H1 (cell line): ENCODE measurements around the gene MPP2. TPM values are rescaled to one million over a fixed set of nuclear protein-coding genes. Genes with fewer than 3 reads are reported as not detected.

Experiments
- BACH1 ChIP-seq: IDR thresholded peaks from 2 replicates; pipeline ENCODE4 v1.6.1; 2012; ENCODE audit warnings: low read length, improper control_type of control experiment
- EZH2 ChIP-seq: fragments of 200-600 bp; sonication (generic); IDR thresholded peaks from 2 replicates; pipeline ENCODE4 v1.7.1; 2012; ENCODE audit warnings: low read depth, mild to moderate bottlenecking, moderate library complexity, low read length, inconsistent platforms; ENCODE audit not compliant: severe bottlenecking
- FOSL1 ChIP-seq: IDR thresholded peaks from 2 replicates; pipeline ENCODE4 v1.6.1; 2011; ENCODE audit warnings: mild to moderate bottlenecking, low read depth, low read length, moderate library complexity; ENCODE audit not compliant: insufficient read depth
- RNF2 ChIP-seq: fragments of 200-900, 300-1000 bp; sonication (generic); IDR thresholded peaks from 2 replicates; pipeline ENCODE4 v1.7.1; 2016; ENCODE audit warnings: borderline replicate concordance, low read depth, mild to moderate bottlenecking, antibody characterized with exemption, low read length; ENCODE audit not compliant: poor library complexity, severe bottlenecking; ENCODE audit errors: missing control alignments
- SIRT6 ChIP-seq: IDR thresholded peaks from one replicate; pipeline ENCODE4 v1.7.1; 2012; ENCODE audit warnings: low read length, inconsistent platforms
- TBP ChIP-seq: IDR thresholded peaks from 2 replicates; pipeline ENCODE4 v1.6.1; 2011; ENCODE audit warnings: low read depth, low read length, improper control_type of control experiment
- TEAD4 ChIP-seq: IDR thresholded peaks from 2 replicates; pipeline ENCODE4 v1.6.1; 2012; ENCODE audit warnings: low read depth, low read length, inconsistent platforms, mixed read lengths
- YY1 ChIP-seq: IDR thresholded peaks from 2 replicates; pipeline ENCODE4 v1.6.1; 2011; ENCODE audit warnings: low read depth, mild to moderate bottlenecking, low read length
- polyA plus RNA-seq, 7 experiments: library from polyadenylated mRNA; depleted of rRNA in 3 of 7; stranded (reverse) in 5 of 7; unstranded in 2 of 7; fragments of >200 nt in 5 of 7; fragments of 200-250 nt in 2 of 7; gene quantifications; 1 replicate in 5 of 7; 2 replicates in 1 of 7; 4 replicates in 1 of 7; pipeline versions ENCODE4 v1.2.1 to v1.2.3, GENCODE V29; 2011 to 2013; ENCODE audit warnings: missing spikeins in 2 of 7, mixed read lengths in 2 of 7
- total RNA-seq: library from RNA; stranded (reverse); fragmentation: NEBNext Ultra II Directional; extraction: Animal tissue kit (Norgen Biotek cat#: 25700); gene quantifications from 2 replicates; pipeline ENCODE4 v1.2.1, GENCODE V29; 2021
- TF ChIP-seq, protein P1 (sequence below): fragments of 300-600 bp; sonication (generic); IDR thresholded peaks from 2 replicates; pipeline ENCODE4 v1.7.1; 2012; ENCODE audit warnings: low read length, moderate library complexity, mild to moderate bottlenecking, inconsistent platforms; ENCODE audit not compliant: insufficient replicate concordance
- TF ChIP-seq, protein P2 (sequence below): IDR thresholded peaks from 2 replicates; pipeline ENCODE4 v1.6.1; 2012; ENCODE audit warnings: low read length, inconsistent platforms

Gene MPP2
- total and polyA plus RNA-seq, 2 of the 8 experiments (the other 6 are each of a cell fraction or from before 2014, with no cell fraction given): 30.9 to 34.1 TPM

DNA sequence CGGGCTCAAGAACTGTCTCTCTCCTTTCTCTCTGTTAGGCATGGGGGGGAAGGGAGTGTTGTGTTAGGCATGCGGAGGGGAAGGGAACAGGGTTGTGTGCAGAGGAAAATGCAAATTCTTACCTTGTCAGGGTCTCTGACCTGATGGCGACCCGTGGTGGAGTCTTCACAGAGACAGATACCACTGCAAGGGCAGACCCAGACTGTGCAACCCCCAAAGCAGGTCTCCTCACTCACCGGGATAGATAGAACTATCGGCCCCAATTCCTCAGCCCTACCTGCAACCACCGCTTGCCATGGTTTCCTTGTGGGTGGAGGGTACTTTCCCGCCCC is 9.6 kb upstream of the MPP2 start (continued):
- TF ChIP-seq, protein P1, sequence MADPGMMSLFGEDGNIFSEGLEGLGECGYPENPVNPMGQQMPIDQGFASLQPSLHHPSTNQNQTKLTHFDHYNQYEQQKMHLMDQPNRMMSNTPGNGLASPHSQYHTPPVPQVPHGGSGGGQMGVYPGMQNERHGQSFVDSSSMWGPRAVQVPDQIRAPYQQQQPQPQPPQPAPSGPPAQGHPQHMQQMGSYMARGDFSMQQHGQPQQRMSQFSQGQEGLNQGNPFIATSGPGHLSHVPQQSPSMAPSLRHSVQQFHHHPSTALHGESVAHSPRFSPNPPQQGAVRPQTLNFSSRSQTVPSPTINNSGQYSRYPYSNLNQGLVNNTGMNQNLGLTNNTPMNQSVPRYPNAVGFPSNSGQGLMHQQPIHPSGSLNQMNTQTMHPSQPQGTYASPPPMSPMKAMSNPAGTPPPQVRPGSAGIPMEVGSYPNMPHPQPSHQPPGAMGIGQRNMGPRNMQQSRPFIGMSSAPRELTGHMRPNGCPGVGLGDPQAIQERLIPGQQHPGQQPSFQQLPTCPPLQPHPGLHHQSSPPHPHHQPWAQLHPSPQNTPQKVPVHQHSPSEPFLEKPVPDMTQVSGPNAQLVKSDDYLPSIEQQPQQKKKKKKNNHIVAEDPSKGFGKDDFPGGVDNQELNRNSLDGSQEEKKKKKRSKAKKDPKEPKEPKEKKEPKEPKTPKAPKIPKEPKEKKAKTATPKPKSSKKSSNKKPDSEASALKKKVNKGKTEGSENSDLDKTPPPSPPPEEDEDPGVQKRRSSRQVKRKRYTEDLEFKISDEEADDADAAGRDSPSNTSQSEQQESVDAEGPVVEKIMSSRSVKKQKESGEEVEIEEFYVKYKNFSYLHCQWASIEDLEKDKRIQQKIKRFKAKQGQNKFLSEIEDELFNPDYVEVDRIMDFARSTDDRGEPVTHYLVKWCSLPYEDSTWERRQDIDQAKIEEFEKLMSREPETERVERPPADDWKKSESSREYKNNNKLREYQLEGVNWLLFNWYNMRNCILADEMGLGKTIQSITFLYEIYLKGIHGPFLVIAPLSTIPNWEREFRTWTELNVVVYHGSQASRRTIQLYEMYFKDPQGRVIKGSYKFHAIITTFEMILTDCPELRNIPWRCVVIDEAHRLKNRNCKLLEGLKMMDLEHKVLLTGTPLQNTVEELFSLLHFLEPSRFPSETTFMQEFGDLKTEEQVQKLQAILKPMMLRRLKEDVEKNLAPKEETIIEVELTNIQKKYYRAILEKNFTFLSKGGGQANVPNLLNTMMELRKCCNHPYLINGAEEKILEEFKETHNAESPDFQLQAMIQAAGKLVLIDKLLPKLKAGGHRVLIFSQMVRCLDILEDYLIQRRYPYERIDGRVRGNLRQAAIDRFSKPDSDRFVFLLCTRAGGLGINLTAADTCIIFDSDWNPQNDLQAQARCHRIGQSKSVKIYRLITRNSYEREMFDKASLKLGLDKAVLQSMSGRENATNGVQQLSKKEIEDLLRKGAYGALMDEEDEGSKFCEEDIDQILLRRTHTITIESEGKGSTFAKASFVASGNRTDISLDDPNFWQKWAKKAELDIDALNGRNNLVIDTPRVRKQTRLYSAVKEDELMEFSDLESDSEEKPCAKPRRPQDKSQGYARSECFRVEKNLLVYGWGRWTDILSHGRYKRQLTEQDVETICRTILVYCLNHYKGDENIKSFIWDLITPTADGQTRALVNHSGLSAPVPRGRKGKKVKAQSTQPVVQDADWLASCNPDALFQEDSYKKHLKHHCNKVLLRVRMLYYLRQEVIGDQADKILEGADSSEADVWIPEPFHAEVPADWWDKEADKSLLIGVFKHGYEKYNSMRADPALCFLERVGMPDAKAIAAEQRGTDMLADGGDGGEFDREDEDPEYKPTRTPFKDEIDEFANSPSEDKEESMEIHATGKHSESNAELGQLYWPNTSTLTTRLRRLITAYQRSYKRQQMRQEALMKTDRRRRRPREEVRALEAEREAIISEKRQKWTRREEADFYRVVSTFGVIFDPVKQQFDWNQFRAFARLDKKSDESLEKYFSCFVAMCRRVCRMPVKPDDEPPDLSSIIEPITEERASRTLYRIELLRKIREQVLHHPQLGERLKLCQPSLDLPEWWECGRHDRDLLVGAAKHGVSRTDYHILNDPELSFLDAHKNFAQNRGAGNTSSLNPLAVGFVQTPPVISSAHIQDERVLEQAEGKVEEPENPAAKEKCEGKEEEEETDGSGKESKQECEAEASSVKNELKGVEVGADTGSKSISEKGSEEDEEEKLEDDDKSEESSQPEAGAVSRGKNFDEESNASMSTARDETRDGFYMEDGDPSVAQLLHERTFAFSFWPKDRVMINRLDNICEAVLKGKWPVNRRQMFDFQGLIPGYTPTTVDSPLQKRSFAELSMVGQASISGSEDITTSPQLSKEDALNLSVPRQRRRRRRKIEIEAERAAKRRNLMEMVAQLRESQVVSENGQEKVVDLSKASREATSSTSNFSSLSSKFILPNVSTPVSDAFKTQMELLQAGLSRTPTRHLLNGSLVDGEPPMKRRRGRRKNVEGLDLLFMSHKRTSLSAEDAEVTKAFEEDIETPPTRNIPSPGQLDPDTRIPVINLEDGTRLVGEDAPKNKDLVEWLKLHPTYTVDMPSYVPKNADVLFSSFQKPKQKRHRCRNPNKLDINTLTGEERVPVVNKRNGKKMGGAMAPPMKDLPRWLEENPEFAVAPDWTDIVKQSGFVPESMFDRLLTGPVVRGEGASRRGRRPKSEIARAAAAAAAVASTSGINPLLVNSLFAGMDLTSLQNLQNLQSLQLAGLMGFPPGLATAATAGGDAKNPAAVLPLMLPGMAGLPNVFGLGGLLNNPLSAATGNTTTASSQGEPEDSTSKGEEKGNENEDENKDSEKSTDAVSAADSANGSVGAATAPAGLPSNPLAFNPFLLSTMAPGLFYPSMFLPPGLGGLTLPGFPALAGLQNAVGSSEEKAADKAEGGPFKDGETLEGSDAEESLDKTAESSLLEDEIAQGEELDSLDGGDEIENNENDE: no peak
- TF ChIP-seq RNF2 (no peak), YY1 (no peak), FOSL1 (no peak), EZH2 (no peak), SIRT6 (no peak), TEAD4 (no peak), BACH1 (no peak), TBP (no peak)
- TF ChIP-seq, protein P2, sequence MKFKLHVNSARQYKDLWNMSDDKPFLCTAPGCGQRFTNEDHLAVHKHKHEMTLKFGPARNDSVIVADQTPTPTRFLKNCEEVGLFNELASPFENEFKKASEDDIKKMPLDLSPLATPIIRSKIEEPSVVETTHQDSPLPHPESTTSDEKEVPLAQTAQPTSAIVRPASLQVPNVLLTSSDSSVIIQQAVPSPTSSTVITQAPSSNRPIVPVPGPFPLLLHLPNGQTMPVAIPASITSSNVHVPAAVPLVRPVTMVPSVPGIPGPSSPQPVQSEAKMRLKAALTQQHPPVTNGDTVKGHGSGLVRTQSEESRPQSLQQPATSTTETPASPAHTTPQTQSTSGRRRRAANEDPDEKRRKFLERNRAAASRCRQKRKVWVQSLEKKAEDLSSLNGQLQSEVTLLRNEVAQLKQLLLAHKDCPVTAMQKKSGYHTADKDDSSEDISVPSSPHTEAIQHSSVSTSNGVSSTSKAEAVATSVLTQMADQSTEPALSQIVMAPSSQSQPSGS: no peak
